DMS53 treated with DMSO at 0.1 percent for 48 hours (cell line): ENCODE measurements around the gene EIF6.

Experiments
- DNase-seq: peaks from one replicate; lab custom pipeline; 2025; ENCODE audit not compliant: unreplicated experiment; lab: John Stamatoyannopoulos, UW

The EIF6 gene

GRCh38 chr20:35280523-35280922 lies 4.0 kb downstream of the EIF6 start:
- no peak for DNase-seq

GRCh38 chr20:35279533-35280174 lies 4.9 kb downstream of the EIF6 start:
- DNase-seq: no peak

GRCh38 chr20:35279040-35279439 lies 5.5 kb downstream of the EIF6 start:
- no peak for DNase-seq

GRCh38 chr20:35277531-35278395 lies 6.8 kb downstream of the EIF6 start, which contains the start of gene MMP24OS:
MMP24OS (minus strand) TSS chr20:35278122; CDS start chr20:35277929, 193 bp downstream.
- DNase-seq: peak; percentile 82

- no peak for DNase-seq
Measured at GRCh38 chr20:35277127-35277526, 7.4 kb downstream of the EIF6 start.

- no peak for DNase-seq
Measured at GRCh38 chr20:35276408-35276807, 8.2 kb downstream of the EIF6 start.

- no peak for DNase-seq
Measured at GRCh38 chr20:35275741-35276251, 8.8 kb downstream of the EIF6 start.

- DNase-seq: no peak
Measured at GRCh38 chr20:35274172-35275092, 10.1 kb downstream of the EIF6 start.

- no peak for DNase-seq
Measured at GRCh38 chr20:35273449-35274171, 11.0 kb downstream of the EIF6 start.

- no peak for DNase-seq
Measured at GRCh38 chr20:35271904-35272303, 12.7 kb downstream of the EIF6 start.

- DNase-seq: no peak
Measured at GRCh38 chr20:35271073-35271882, 13.3 kb downstream of the EIF6 start.

GRCh38 chr20:35270021-35270902 lies 14.3 kb downstream of the EIF6 start:
- no peak for DNase-seq

GRCh38 chr20:35269055-35269781 lies 15.4 kb downstream of the EIF6 start:
- DNase-seq: peak; percentile 16

- DNase-seq: no peak
Measured at GRCh38 chr20:35267092-35267491, 17.5 kb downstream of the EIF6 start.

GRCh38 chr20:35264755-35265154 lies 19.8 kb downstream of the EIF6 start:
- no peak for DNase-seq

- DNase-seq: no peak
Measured at GRCh38 chr20:35263532-35264341, 20.8 kb downstream of the EIF6 start.
